ENCODE measurements around the gene C19orf38.

C19orf38 gene, protein sequence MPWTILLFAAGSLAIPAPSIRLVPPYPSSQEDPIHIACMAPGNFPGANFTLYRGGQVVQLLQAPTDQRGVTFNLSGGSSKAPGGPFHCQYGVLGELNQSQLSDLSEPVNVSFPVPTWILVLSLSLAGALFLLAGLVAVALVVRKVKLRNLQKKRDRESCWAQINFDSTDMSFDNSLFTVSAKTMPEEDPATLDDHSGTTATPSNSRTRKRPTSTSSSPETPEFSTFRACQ

DNA sequence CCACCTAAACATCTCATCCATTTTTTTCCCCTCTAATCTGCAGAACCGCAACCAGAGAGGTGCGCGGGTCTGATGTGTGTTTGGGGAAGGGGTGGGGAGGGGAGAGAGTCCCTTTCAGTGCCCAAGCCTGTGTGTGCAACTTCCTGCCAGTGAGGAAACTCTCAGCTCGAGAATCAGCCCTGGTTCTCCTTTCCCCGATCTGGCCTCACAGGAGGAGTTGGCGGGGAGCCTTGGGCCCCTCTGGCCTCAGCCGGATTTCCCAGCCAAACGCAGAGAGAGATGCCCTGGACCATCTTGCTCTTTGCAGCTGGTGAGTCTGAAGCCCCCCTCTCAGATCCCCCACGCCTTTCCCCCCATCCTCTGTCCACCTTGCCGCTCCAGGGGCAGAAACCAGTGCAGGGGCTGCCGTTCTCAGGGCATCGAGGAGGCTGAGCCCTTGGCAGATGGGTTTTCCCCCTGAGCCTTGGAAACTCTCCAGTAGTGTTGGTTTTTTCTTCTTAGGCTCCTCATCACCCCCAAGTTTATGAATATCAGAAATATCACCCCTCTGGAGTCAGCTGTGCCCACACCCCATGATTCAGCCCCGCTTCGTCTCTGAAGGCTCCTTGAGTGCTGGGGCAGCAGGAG is at the start of gene C19orf38:
Gene C19orf38, plus strand, starts transcription at position 186 of the 627 bp plus-strand sequence. Its CDS starts 94 bp downstream, at position 280.
- no peak for DNase-seq
- in situ Hi-C loops (cut with HindIII; ENCODE audit: low pct_ligation_motif_present, low pct_unique_long_range_greater_than_20kb, low sequenced_read_pairs), result no loop called here

DNA sequence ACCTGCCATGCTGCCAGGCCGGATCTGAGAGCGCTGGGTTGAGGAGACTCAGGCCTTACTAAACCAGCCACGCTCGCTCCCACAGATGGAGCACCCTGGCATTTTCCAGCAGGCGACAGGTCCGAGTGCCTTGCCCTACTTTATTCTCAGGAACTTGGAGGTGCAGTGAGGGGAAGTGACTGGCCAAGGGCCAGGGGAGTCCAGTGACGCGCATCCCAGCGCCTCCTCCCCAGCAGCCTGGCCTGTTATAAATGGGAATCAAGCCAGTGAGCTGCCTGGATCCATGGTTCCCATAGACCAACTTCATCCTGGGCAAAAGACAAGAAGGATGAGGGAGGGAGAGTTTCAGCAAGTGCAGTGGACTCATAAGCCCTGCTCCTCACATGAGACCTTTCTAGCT is 47.7 kb upstream of the C19orf38 start:
- in situ Hi-C loops (cut with HindIII; ENCODE audit: low pct_ligation_motif_present, low pct_unique_long_range_greater_than_20kb, low sequenced_read_pairs), result no loop called here
- DNase-seq, result no peak

GRCh38 chr19:10802479-10802878 is 45.7 kb upstream of the C19orf38 start:
- no peak for DNase-seq
- in situ Hi-C loops (cut with HindIII; ENCODE audit: low pct_ligation_motif_present, low pct_unique_long_range_greater_than_20kb, low sequenced_read_pairs), result no loop called here

DNA sequence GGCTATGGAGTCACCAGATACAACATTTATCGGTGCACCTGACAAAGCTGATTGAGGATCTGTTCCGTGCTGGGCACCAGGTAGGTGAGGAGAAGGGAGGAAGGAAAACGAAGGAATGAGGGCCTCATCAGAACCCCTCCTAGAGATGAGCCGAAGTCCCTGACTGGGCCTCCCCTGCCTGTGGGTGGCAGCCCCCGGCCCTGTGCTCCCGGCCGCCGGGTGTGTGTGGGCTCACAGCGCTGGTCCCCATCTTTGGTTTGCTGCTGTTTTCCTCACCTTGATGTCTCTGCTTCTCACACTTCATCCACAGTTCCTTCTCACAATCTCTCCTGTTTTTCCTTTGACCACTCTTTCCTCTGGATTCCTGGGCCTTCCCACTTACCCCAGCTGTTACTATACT is 45.0 kb upstream of the C19orf38 start:
- in situ Hi-C loops (cut with HindIII; ENCODE audit: low pct_ligation_motif_present, low pct_unique_long_range_greater_than_20kb, low sequenced_read_pairs), result no loop called here
- no peak for DNase-seq

GRCh38 chr19:10805065-10805757 is 43.0 kb upstream of the C19orf38 start:
- DNase-seq, result no peak
- in situ Hi-C loops (cut with HindIII; ENCODE audit: low pct_ligation_motif_present, low pct_unique_long_range_greater_than_20kb, low sequenced_read_pairs), result no loop called here

DNA sequence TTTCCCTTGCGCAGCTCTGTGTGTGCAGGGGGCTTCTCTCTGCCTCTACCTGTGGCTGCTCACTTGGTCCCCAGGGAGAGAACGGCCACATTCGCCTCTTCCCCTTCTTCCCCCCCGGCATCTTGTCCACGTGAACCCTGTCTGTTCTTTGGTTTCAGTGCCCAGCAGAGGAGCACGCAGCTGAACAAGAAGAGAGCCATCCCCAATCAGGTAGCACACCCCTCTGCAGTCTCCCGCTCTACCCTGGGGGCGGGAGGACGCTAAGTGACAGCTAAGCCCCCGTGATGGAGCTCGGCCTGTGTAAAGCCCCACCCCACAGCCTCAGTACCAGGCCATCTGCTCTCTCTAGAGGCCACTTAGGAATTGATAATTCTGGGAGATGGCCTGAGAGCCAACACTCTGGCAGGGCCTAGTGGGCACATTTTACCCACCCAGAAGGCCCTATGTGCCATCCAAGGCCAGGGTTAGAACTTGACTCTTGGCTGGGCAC is 42.4 kb upstream of the C19orf38 start:
- in situ Hi-C loops (cut with HindIII; ENCODE audit: low pct_ligation_motif_present, low pct_unique_long_range_greater_than_20kb, low sequenced_read_pairs), result no loop called here
- DNase-seq, result no peak

DNA sequence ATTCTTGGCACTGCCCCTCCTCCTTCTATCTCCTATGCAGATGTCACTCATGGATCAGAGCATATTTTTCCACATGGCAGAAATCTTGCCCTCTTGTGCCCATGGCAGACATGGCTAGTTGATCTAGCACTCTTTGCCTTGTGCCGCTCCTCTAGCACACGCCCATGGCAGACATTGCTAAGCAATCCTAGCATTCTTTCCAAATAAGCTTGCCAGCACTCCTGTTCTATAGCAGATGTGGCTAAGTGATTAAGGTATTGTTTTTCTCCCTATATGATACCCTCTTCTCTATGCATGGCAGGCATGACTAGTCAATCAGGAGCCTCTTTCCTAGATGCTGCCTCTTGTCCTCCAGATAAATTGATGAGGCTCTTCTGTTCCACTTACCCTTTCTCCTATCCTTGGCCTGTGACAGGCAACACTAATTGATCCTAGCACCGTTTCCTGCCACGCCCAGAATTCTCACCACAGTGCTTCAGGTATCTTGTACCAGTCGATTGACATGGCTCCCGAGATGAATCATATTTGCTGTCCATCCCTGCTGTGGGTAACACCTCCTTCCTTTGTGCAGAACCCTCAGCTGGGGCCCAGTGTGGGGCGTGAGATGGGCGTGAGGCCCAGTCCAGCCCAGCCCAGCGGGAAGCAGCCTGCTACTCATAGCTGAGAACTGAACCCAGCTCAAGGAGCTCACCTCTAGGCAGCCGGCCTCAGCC is 39.1 kb upstream of the C19orf38 start:
- in situ Hi-C loops (cut with HindIII; ENCODE audit: low pct_ligation_motif_present, low pct_unique_long_range_greater_than_20kb, low sequenced_read_pairs), result no loop called here
- no peak for DNase-seq

GRCh38 chr19:10809651-10810285 is 38.4 kb upstream of the C19orf38 start:
- no peak for DNase-seq
- in situ Hi-C loops (cut with HindIII; ENCODE audit: low pct_ligation_motif_present, low pct_unique_long_range_greater_than_20kb, low sequenced_read_pairs), result no loop called here

GRCh38 chr19:10811391-10812111 is 36.7 kb upstream of the C19orf38 start:
- DNase-seq, result no peak
- in situ Hi-C loops (cut with HindIII; ENCODE audit: low pct_ligation_motif_present, low pct_unique_long_range_greater_than_20kb, low sequenced_read_pairs), result no loop called here

GRCh38 chr19:10812196-10812595 is 36.0 kb upstream of the C19orf38 start:
- in situ Hi-C loops (cut with HindIII; ENCODE audit: low pct_ligation_motif_present, low pct_unique_long_range_greater_than_20kb, low sequenced_read_pairs), result no loop called here

DNA sequence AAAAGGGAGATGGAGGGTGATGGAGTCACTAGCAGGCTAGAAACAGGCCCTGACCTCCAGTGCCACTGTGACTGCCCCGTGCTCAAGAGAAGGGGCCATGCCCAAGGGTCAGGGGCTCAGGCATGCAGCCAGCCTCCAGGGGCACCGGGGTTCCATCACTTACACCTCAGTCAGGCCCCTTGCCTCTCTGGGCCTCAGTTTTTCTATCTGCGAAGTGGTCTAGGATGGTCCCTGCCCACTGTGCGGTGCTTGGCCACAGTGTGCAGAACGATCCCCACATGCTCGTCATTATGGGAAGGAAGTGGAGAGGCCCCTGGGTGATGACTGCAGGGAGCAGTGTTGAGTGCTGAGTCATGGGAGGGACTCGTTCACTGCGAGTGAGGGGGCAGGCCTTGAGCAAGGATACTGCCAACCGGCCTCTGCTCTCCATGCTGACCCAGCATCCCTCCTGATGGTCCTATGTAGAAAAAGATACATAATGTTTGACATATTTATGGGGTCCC is 35.3 kb upstream of the C19orf38 start:
- DNase-seq, result peak; percentile 71
- in situ Hi-C loops (cut with HindIII; ENCODE audit: low pct_ligation_motif_present, low pct_unique_long_range_greater_than_20kb, low sequenced_read_pairs), result no loop called here

More at GRCh38 chr19:10812196-10812595, 36.0 kb upstream of the C19orf38 start:
- no peak for DNase-seq

DNA sequence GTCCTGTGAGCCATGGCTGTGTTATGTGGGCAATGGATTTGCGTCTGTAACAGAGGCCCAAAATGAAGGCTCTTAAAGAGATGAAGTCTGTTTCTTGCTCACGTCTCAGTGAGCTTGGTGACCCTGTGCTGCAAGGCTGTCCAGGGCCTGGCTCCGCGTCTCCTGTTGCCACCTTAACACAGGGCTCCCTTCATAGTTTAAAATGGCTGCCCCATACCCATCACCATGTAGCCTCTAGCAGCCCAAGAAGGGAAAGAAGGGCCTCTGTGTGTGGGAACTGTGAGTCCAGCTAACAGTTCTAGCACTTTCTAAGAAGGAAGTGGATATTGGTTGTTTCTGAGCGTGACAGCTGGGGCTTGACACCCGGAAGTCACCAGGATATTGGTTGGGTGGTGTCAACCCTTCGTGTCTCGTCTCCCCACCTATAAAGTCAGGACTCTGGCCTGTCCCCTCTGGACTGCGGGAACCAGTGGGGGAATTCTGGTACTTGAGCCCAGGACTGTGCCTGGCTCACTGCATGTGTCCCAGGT is 33.1 kb upstream of the C19orf38 start:
- no peak for DNase-seq
- in situ Hi-C loops (cut with HindIII; ENCODE audit: low pct_ligation_motif_present, low pct_unique_long_range_greater_than_20kb, low sequenced_read_pairs), result no loop called here

GRCh38 chr19:10815969-10816644 is 32.1 kb upstream of the C19orf38 start:
- in situ Hi-C loops (cut with HindIII; ENCODE audit: low pct_ligation_motif_present, low pct_unique_long_range_greater_than_20kb, low sequenced_read_pairs), result no loop called here
- DNase-seq, result no peak

GRCh38 chr19:10816691-10817090 is 31.5 kb upstream of the C19orf38 start:
- no peak for DNase-seq
- in situ Hi-C loops (cut with HindIII; ENCODE audit: low pct_ligation_motif_present, low pct_unique_long_range_greater_than_20kb, low sequenced_read_pairs), result no loop called here

- no peak for DNase-seq
- in situ Hi-C loops (cut with HindIII; ENCODE audit: low pct_ligation_motif_present, low pct_unique_long_range_greater_than_20kb, low sequenced_read_pairs), result no loop called here
These were observed 30.8 kb upstream of the C19orf38 start for GRCh38 chr19:10817291-10818038.

DNA sequence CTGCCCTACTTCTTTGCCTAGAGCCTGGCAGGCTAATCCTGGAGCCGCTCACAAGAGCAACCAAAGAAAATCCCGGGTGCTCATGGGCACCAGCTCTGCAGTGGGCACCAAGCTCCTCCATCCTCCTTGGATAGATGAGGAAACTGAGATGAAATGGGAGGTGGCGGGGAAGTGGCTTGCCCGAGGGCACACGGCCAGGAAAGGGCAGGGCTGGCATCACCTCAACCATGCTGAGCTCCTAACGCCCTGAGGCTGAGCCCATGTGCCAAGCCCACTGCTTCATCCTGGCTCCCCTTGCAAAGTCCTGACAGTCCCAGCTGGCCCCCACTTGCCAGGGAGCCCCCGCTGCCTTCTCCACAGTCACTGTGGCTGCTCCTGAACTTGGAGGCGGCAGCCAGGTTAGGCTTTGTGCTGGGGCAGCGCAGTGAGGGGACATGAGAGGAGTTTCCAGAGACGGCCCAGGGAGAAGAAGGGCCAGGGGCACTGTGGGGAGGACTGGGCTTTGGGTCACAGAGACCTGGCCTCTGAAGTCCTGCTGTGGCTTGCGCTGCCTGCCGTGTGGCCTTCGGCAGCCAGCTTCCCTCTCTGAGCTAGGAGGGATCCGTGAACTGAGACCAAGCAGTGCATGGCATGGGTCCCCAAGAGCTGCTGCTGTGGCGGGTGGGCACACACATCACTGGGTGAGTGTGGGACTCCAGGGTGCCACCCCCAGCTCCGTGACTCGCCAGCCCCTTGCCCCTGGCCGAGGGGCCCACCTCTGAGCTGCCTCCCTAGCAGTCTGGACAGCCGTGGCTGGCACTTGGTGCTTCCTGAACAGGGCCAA is 29.7 kb upstream of the C19orf38 start:
- no peak for DNase-seq
- in situ Hi-C loops (cut with HindIII; ENCODE audit: low pct_ligation_motif_present, low pct_unique_long_range_greater_than_20kb, low sequenced_read_pairs), result no loop called here
